Panc1 (cell line): ENCODE measurements around the gene ZFYVE27. TPM values are rescaled to one million over a fixed set of nuclear protein-coding genes. Genes with fewer than 3 reads are reported as not detected.

ENCODE experiments used
- ATAC-seq: fragments of 200-7000 bp; cut with Tn5 transposase; 2 replicates; pipeline ENCODE4 v1.9.1; 2020; ENCODE audit warnings: mild to moderate bottlenecking, moderate library complexity
- BruUV-seq: library from RNA; stranded (reverse); fragments of 400-500 nt; replicated peaks from 2 replicates; lab custom pipeline; 2021; lab: Mats Ljungman, UMichigan
- CTCF ChIA-PET: fragments of 300-600 bp; sonication (Branson Sonifier 250); formaldehyde crosslinking; loops from one replicate; lab custom pipeline; 2022; ENCODE audit warnings: antibody characterized with exemption; lab: Charles Lee
- POLR2A ChIA-PET: fragments of 300-600 bp; sonication (Branson Sonifier 250); formaldehyde crosslinking; loops from one replicate; lab custom pipeline; 2022; ENCODE audit warnings: antibody characterized with exemption; lab: Charles Lee
- DNase-seq: peaks from one replicate; pipeline ENCODE4 v3.0.0-alpha.2; 2010; ENCODE audit warnings: low read depth, low spot score
- H3K27ac ChIP-seq: 2 replicates; pipeline ENCODE4 v1.5.1; 2011; ENCODE audit warnings: mild to moderate bottlenecking, low read length, inconsistent platforms
- H3K27me3 ChIP-seq: fragments of 200-500 bp; sonication (Bioruptor generic); 2 replicates; pipeline ENCODE4 v1.6.0; 2014; ENCODE audit warnings: low read length, inconsistent platforms; ENCODE audit not compliant: control insufficient read depth, insufficient read depth
- H3K36me3 ChIP-seq: fragments of 200-500 bp; sonication (Bioruptor generic); 2 replicates; pipeline ENCODE4 v1.5.1; 2014; ENCODE audit warnings: inconsistent platforms, mild to moderate bottlenecking, low read length, moderate library complexity; ENCODE audit not compliant: control insufficient read depth, insufficient read depth
- H3K4me1 ChIP-seq: 2 replicates; pipeline ENCODE4 v1.5.1; 2011; ENCODE audit warnings: inconsistent platforms, mild to moderate bottlenecking, low read length, moderate library complexity; ENCODE audit not compliant: control insufficient read depth, insufficient read depth
- H3K4me3 ChIP-seq, 2 experiments: 2 replicates each; pipeline ENCODE4 v1.5.1; 2011 to 2012; ENCODE audit warnings: low read depth in 2 of 2, low read length in 2 of 2, mild to moderate bottlenecking in 2 of 2, inconsistent platforms in 1 of 2, moderate library complexity in 1 of 2
- H3K9me3 ChIP-seq: fragments of 200-500 bp; sonication (Bioruptor generic); 2 replicates; pipeline ENCODE4 v1.5.1; 2014; ENCODE audit warnings: low read depth, mild to moderate bottlenecking, inconsistent platforms, low read length, moderate library complexity; ENCODE audit not compliant: control insufficient read depth, insufficient read depth
- POLR2AphosphoS5 ChIP-seq: IDR thresholded peaks from 2 replicates; pipeline ENCODE4 v1.6.1; 2012; ENCODE audit warnings: mild to moderate bottlenecking, low read depth, low read length, moderate library complexity
- SIN3A ChIP-seq: IDR thresholded peaks from 2 replicates; pipeline ENCODE4 v1.6.1; 2012; ENCODE audit warnings: low read depth, mild to moderate bottlenecking, low read length, moderate library complexity, borderline replicate concordance; ENCODE audit not compliant: insufficient read depth
- TCF7L2 ChIP-seq: IDR thresholded peaks from 2 replicates; pipeline ENCODE4 v1.6.1; 2011; ENCODE audit warnings: mild to moderate bottlenecking, low read depth, low read length, inconsistent platforms
- in situ Hi-C: cut with HindIII; loops from 2 replicates; pipeline ENCODE4 v1.10.0; 2016; ENCODE audit warnings: low sequenced_read_pairs, low pct_unique_long_range_greater_than_20kb
- intact Hi-C: fragments of 100-400 bp; cut with micrococcal nuclease; formaldehyde crosslinking; loops from one replicate; pipeline ENCODE4 v1.10.0; 2022; ENCODE audit not compliant: unreplicated experiment
- total RNA-seq: library from RNA; stranded (reverse); gene quantifications from one replicate; pipeline ENCODE4 v1.2.1, GENCODE V29; 2021; ENCODE audit not compliant: unreplicated experiment
- TF ChIP-seq, protein P1 (sequence below), 2 experiments: IDR thresholded peaks; 2 replicates each; pipeline ENCODE4 v1.6.1; 2011 to 2012; ENCODE audit warnings: low read depth in 2 of 2, control low read depth in 1 of 2, low read length in 1 of 2, mild to moderate bottlenecking in 1 of 2, moderate library complexity in 1 of 2; ENCODE audit not compliant: insufficient read depth in 1 of 2
- TF ChIP-seq, protein P2 (sequence below): fragments of 450-650 bp; IDR thresholded peaks from 2 replicates; pipeline ENCODE4 v1.5.1; 2017; ENCODE audit warnings: mild to moderate bottlenecking

Gene ZFYVE27
- total RNA-seq, 1 experiment from 2014 or later: 37.9 TPM

DNA sequence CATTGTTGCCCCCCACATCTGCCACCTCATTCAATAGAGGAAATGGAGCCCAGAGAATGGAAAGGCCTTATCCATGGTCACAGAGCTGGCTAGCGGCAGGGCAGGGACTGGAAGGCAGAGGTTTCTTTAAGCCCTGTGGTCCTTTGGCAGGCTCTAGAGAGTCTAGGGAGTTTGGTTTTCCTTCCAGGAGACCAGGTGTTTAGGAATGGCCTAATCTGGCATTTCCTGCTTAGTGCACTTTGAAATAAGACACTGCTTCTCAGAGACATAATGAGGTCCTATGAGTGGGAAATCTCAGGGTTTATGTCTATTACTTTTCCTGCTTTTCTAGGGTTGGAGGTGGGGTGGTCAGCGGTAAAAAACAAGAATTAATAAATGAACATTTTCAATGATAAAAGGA lies 17.3 kb upstream of the ZFYVE27 start:
- TF ChIP-seq, protein P1, sequence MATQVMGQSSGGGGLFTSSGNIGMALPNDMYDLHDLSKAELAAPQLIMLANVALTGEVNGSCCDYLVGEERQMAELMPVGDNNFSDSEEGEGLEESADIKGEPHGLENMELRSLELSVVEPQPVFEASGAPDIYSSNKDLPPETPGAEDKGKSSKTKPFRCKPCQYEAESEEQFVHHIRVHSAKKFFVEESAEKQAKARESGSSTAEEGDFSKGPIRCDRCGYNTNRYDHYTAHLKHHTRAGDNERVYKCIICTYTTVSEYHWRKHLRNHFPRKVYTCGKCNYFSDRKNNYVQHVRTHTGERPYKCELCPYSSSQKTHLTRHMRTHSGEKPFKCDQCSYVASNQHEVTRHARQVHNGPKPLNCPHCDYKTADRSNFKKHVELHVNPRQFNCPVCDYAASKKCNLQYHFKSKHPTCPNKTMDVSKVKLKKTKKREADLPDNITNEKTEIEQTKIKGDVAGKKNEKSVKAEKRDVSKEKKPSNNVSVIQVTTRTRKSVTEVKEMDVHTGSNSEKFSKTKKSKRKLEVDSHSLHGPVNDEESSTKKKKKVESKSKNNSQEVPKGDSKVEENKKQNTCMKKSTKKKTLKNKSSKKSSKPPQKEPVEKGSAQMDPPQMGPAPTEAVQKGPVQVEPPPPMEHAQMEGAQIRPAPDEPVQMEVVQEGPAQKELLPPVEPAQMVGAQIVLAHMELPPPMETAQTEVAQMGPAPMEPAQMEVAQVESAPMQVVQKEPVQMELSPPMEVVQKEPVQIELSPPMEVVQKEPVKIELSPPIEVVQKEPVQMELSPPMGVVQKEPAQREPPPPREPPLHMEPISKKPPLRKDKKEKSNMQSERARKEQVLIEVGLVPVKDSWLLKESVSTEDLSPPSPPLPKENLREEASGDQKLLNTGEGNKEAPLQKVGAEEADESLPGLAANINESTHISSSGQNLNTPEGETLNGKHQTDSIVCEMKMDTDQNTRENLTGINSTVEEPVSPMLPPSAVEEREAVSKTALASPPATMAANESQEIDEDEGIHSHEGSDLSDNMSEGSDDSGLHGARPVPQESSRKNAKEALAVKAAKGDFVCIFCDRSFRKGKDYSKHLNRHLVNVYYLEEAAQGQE (IDR thresholded peaks at IDR 0.05; ENCODE audit: insufficient read depth in 1 of 2, low read depth in 2 of 2, low read length in 1 of 2): no peak
- no TSS peak for BruUV-seq
- in situ Hi-C loops (no loop called here), intact Hi-C loops (no loop called here)
- Histone ChIP-seq H3K36me3 (0 out of 2 replicates have a peak, but pooled peaks cover 4% of the 10 kb centered on the region), H3K27ac (no peak overlapping the region), H3K27me3 (no peaks in the 10 kb centered on the region), H3K9me3 (no peaks in the 10 kb centered on the region), H3K4me1 (peaks cover 17% of the 10 kb centered on the region), H3K4me3 (no peak overlapping the region)
- ChIA-PET POLR2A (no interaction called here), CTCF (interaction anchor here (0.6 kb wide), 1 partner anchor 315 kb away, joined by 3 read pairs; no protein-coding TSS in a partner anchor)
- no peak for ATAC-seq
- no peak for DNase-seq

DNA sequence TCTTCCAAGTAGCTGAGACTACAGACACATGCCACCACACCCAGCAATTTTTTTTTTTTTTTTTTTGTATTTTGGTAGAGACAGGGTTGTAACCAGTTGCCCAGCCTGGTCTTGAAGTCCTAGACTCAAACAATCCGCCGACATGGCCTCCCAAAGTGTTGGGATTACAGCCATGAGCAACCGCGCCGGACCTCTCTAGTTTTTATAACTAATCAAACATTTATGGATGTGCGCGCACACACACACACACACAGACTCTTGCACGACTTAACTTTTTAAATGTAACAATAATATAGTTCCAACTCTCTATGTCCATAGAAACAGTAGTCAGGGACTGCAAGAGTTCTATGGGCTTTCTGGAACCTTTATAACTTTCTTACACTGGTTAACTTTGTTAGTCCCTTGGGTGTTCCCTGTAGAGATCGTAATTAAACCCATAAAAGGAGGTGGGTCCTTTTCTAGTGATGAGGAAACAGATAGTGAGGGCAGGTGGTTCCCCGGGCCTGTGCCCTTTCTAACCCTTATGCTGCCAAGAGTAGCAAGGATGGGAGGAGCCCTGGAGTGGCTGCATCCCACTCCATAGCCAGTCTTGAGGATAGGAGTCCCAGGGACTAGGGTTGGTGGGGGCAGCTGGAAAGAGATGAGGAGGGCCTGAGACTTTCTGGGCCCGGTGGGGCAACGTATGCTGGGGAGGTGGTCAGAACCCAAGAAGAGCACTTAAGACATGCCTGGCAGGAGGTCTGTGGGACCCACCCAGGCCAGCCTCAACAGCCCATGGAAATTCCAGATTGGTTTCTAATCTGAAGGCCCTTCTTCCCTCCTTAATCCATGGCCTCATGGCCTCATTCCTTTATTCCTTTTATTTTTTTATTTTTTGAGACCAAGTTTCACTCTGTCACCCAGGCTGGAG lies 14.8 kb upstream of the ZFYVE27 start:
- Histone ChIP-seq H3K27ac (no peak overlapping the region), H3K27me3 (no peaks in the 10 kb centered on the region), H3K36me3 (0 out of 2 replicates have a peak, but pooled peaks cover 4% of the 10 kb centered on the region), H3K9me3 (no peaks in the 10 kb centered on the region), H3K4me1 (peaks cover 3% of the 10 kb centered on the region), H3K4me3 (no peak overlapping the region)
- intact Hi-C loops (no loop called here), in situ Hi-C loops (no loop called here)
- BruUV-seq: no TSS peak
- TF ChIP-seq TCF7L2: no peak
- no peak for ATAC-seq
- no peak for DNase-seq
- POLR2A ChIA-PET: interaction anchor here (0.7 kb wide), 1 partner anchor 12 kb away, joined by 3 read pairs; no protein-coding TSS in a partner anchor
- CTCF ChIA-PET: no interaction called here

DNA sequence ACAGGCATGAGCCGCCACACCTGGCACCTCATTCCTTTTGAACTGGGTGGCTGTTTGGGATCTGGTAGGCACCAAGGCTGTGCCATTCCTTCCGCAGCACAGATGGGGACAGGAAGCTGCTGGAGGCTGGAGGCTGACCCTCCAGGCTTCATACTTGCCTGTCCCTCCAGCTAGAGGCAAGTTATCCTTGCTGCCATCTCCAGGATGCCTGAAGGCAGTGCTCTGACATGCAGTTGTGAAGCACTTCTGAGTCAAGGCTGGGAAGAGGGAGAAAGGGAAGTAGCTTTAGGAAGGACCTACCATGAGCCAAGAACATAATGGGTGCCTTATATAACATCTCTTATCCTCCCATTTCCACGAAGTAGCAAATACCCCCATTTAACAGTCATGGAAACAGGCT lies 13.9 kb upstream of the ZFYVE27 start:
- DNase-seq (no peak), ATAC-seq (peak; percentile 54; the same call in 1 of the 2 replicates)
- Histone ChIP-seq H3K27ac (no peak overlapping the region), H3K9me3 (no peaks in the 10 kb centered on the region), H3K4me3 (no peak overlapping the region), H3K27me3 (no peaks in the 10 kb centered on the region), H3K36me3 (no peaks in the 10 kb centered on the region), H3K4me1 (peaks cover 2% of the 10 kb centered on the region)
- intact Hi-C loops: no loop called here
- TF ChIP-seq, protein P1 (IDR thresholded peaks at IDR 0.05; ENCODE audit: insufficient read depth in 1 of 2, low read depth in 2 of 2, low read length in 1 of 2): no peak
- TF ChIP-seq, protein P2, sequence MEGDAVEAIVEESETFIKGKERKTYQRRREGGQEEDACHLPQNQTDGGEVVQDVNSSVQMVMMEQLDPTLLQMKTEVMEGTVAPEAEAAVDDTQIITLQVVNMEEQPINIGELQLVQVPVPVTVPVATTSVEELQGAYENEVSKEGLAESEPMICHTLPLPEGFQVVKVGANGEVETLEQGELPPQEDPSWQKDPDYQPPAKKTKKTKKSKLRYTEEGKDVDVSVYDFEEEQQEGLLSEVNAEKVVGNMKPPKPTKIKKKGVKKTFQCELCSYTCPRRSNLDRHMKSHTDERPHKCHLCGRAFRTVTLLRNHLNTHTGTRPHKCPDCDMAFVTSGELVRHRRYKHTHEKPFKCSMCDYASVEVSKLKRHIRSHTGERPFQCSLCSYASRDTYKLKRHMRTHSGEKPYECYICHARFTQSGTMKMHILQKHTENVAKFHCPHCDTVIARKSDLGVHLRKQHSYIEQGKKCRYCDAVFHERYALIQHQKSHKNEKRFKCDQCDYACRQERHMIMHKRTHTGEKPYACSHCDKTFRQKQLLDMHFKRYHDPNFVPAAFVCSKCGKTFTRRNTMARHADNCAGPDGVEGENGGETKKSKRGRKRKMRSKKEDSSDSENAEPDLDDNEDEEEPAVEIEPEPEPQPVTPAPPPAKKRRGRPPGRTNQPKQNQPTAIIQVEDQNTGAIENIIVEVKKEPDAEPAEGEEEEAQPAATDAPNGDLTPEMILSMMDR: no peak
- no peak for TF ChIP-seq SIN3A
- no peak for TF ChIP-seq POLR2AphosphoS5
- in situ Hi-C loops: no loop called here
- ChIA-PET POLR2A (interaction anchor here (0.7 kb wide), 1 partner anchor 11 kb away, joined by 3 read pairs; no protein-coding TSS in a partner anchor), CTCF (interaction anchor here (1.2 kb wide), 1 partner anchor 22 kb away, joined by 6 read pairs; no protein-coding TSS in a partner anchor)
- BruUV-seq: no TSS peak
